GM19035 (cell line): ENCODE measurements around the gene ABCD2.
"Not testable (repeated sequence)": the region's sequence is repeated elsewhere in the genome, so short reads cannot be mapped to it uniquely, and the experiment has no call there.

Experiments
- ATAC-seq: cut with Tn5 transposase; IDR thresholded peaks from one replicate; pipeline ENCODE4 v1.9.1; 2021; ENCODE audit not compliant: unreplicated experiment

Gene ABCD2

GRCh38 chr12:39613525-39613924 lies 6.1 kb downstream of the ABCD2 start:
- ATAC-seq = no peak

GRCh38 chr12:39612250-39612649 lies 7.4 kb downstream of the ABCD2 start:
- ATAC-seq = no peak

GRCh38 chr12:39611818-39612217 lies 7.8 kb downstream of the ABCD2 start:
- ATAC-seq = no peak

- ATAC-seq = no peak
Observed at GRCh38 chr12:39610436-39611025, 9.1 kb downstream of the ABCD2 start.

GRCh38 chr12:39606712-39607423 lies 12.7 kb downstream of the ABCD2 start:
- ATAC-seq = no peak

- ATAC-seq = no peak
Observed at GRCh38 chr12:39605996-39606395, 13.6 kb downstream of the ABCD2 start.

- ATAC-seq = no peak
Observed at GRCh38 chr12:39605501-39605900, 14.1 kb downstream of the ABCD2 start.

GRCh38 chr12:39603065-39603464 lies 16.5 kb downstream of the ABCD2 start:
- no peak for ATAC-seq

- ATAC-seq = not testable (repeated sequence)
Observed at GRCh38 chr12:39601951-39602350, 17.7 kb downstream of the ABCD2 start.

GRCh38 chr12:39595928-39596327 lies 23.7 kb downstream of the ABCD2 start:
- ATAC-seq = no peak

- no peak for ATAC-seq
Observed at GRCh38 chr12:39592295-39592694, 27.3 kb downstream of the ABCD2 start.

- no peak for ATAC-seq
Observed at GRCh38 chr12:39588348-39588747, 31.3 kb downstream of the ABCD2 start.

GRCh38 chr12:39587225-39587624 lies 32.4 kb downstream of the ABCD2 start:
- ATAC-seq = peak; percentile 74

GRCh38 chr12:39586816-39587215 lies 32.8 kb downstream of the ABCD2 start:
- ATAC-seq = no peak

- no peak for ATAC-seq
Observed at GRCh38 chr12:39581592-39581991, 38.0 kb downstream of the ABCD2 start.

- ATAC-seq = no peak
Observed at GRCh38 chr12:39575498-39575875, 44.1 kb downstream of the ABCD2 start.

- no peak for ATAC-seq
Observed at GRCh38 chr12:39574785-39575497, 44.7 kb downstream of the ABCD2 start.

- ATAC-seq = no peak
Observed at GRCh38 chr12:39574378-39574777, 45.2 kb downstream of the ABCD2 start.

- ATAC-seq = no peak
Observed at GRCh38 chr12:39573971-39574370, 45.6 kb downstream of the ABCD2 start.

- ATAC-seq = no peak
Observed at GRCh38 chr12:39572551-39572950, 47.1 kb downstream of the ABCD2 start.

- ATAC-seq = no peak
Observed at GRCh38 chr12:39571351-39571750, 48.3 kb downstream of the ABCD2 start.

GRCh38 chr12:39553476-39553875 lies 66.1 kb downstream of the ABCD2 start:
- no peak for ATAC-seq
